ENCODE measurements around the gene OR51A2.

OR51A2 gene

GRCh38 chr11:4926608-4927007 lies 28.9 kb downstream of the OR51A2 start:
- no peak overlapping the region for H3K4me3 ChIP-seq (ENCODE audit: low read depth, low read length)
- no peak for TF ChIP-seq CTCF (IDR thresholded peaks at IDR 0.05; ENCODE audit: borderline replicate concordance, insufficient read depth, low read depth, low read length)

GRCh38 chr11:4924239-4924638 lies 31.3 kb downstream of the OR51A2 start, which contains the start of gene OR51G1:
OR51G1 (minus strand) TSS chr11:4924339; CDS start chr11:4924339, 0 bp downstream.
- no peak within 1 kb of the TSS for H3K4me3 ChIP-seq (ENCODE audit: low read depth, low read length)
- TF ChIP-seq CTCF (IDR thresholded peaks at IDR 0.05; ENCODE audit: borderline replicate concordance, insufficient read depth, low read depth, low read length) = no peak

DNA sequence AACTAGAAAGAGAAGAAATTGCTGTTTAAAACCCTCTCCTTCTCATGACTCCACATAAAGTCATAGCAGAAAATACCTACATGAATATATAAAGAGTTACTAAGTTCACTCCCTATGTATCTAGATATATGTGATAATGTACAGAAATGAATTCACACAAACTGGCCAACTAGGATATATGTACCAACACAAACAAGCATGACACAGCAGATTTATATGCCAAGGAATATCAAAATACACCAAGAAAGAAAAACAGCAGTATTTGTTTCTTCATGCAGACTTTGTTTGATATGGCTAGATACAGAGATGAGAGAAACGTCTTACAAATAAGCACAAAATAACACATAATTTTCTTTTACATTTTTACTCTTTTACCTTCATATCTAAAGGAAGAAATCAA lies 33.2 kb downstream of the OR51A2 start:
- H3K4me3 ChIP-seq (ENCODE audit: low read depth, low read length) = no peak overlapping the region
- TF ChIP-seq CTCF (IDR thresholded peaks at IDR 0.05; ENCODE audit: borderline replicate concordance, insufficient read depth, low read depth, low read length) = no peak

- no peak overlapping the region for H3K4me3 ChIP-seq (ENCODE audit: low read depth, low read length)
- TF ChIP-seq CTCF (IDR thresholded peaks at IDR 0.05; ENCODE audit: borderline replicate concordance, insufficient read depth, low read depth, low read length) = no peak
Observed at GRCh38 chr11:4921796-4922195, 33.7 kb downstream of the OR51A2 start.

DNA sequence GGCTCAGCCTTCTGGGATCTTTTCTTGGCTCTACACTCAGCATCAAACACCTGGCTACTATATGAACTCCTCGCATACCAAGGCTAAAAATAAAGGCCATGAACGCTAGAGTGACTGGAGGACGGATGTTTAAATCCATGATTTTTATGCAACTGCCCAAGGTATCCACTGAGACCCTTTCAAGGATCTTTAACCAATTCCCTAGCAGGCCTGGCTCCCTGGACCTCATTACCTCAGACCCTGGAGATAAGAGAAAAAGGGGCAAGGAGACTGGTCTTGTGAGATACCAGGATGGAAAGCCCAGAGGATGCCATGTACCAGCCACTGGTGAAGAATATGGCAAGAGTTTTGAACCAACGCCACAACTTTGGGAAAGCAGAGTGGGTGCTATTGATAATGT lies 36.3 kb downstream of the OR51A2 start, which contains the start of gene OR51G2:
OR51G2 (minus strand) TSS at position 101 of the 400 bp plus-strand sequence. CDS start 3,687 bp downstream, outside the sequence.
- no peak for TF ChIP-seq CTCF (IDR thresholded peaks at IDR 0.05; ENCODE audit: borderline replicate concordance, insufficient read depth, low read depth, low read length)
- no peak within 1 kb of the TSS for H3K4me3 ChIP-seq (ENCODE audit: low read depth, low read length)

GRCh38 chr11:4916581-4916980 lies 38.9 kb downstream of the OR51A2 start:
- no peak for TF ChIP-seq CTCF (IDR thresholded peaks at IDR 0.05; ENCODE audit: borderline replicate concordance, insufficient read depth, low read depth, low read length)
- H3K4me3 ChIP-seq (ENCODE audit: low read depth, low read length) = no peak overlapping the region
